GM21515 (cell line): ENCODE data around the gene ARHGAP42.
"Not testable (repeated sequence)": the region's sequence is repeated elsewhere in the genome, so short reads cannot be mapped to it uniquely, and the experiment has no call there.

Experiments
- ATAC-seq: cut with Tn5 transposase; IDR thresholded peaks from one replicate; pipeline ENCODE4 v1.9.1; 2021; ENCODE audit not compliant: unreplicated experiment

ARHGAP42 gene, protein sequence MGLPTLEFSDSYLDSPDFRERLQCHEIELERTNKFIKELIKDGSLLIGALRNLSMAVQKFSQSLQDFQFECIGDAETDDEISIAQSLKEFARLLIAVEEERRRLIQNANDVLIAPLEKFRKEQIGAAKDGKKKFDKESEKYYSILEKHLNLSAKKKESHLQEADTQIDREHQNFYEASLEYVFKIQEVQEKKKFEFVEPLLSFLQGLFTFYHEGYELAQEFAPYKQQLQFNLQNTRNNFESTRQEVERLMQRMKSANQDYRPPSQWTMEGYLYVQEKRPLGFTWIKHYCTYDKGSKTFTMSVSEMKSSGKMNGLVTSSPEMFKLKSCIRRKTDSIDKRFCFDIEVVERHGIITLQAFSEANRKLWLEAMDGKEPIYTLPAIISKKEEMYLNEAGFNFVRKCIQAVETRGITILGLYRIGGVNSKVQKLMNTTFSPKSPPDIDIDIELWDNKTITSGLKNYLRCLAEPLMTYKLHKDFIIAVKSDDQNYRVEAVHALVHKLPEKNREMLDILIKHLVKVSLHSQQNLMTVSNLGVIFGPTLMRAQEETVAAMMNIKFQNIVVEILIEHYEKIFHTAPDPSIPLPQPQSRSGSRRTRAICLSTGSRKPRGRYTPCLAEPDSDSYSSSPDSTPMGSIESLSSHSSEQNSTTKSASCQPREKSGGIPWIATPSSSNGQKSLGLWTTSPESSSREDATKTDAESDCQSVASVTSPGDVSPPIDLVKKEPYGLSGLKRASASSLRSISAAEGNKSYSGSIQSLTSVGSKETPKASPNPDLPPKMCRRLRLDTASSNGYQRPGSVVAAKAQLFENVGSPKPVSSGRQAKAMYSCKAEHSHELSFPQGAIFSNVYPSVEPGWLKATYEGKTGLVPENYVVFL

DNA sequence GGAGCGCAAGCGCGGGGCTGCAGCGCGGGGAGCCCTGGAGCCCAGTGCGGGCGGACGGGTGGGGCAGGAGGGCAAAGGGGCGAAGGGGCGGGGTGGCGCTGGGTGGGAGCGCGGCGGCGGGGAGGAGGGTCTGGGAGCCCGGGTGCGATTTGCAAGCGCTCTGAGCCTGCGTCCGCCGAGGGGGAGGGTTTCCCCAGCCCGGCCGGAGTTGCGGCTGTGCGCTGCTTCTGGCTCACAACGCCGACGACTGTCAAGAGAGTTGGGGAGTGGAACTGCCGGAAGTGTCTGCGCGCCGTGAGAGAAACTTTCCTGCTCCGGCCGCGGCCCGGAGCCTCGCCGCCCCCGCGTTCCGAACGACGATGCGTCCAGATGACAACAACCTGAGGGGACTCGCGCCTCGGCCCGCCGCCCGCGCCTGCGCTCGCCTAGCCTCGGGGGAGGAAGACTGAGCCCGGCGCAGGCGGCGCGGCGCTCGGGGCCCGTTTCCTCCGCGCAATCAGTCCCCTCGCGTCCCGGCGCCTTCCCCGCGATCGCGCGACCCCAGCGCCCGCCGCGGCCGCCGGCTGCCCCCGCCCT lies at the start of gene ARHGAP42:
Gene ARHGAP42, plus strand, starts transcription at position 235 of the 576 bp plus-strand sequence. CDS start 391 bp downstream, outside the sequence.
- peak; percentile 75 for ATAC-seq

DNA sequence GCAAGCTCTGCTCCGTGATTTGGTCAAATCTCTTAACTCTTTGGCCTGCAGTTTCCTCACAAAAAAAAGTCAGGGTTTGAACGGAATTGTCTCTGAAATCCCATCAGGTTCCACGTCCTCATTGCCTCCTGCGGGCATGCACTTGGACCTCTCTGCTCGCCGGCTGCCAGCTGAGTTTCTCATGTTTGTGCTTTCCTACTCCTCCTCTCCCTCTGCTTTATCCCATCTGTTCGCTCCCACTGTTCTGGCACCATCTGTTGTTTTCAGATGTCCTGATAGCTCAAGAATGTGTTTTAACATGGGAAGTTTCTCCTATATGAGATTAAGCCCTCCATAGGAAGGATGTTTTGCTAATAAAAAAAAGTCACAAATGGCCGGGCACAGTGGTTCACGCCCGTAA lies 49.4 kb upstream of the ARHGAP42 start:
- ATAC-seq, result no peak

DNA sequence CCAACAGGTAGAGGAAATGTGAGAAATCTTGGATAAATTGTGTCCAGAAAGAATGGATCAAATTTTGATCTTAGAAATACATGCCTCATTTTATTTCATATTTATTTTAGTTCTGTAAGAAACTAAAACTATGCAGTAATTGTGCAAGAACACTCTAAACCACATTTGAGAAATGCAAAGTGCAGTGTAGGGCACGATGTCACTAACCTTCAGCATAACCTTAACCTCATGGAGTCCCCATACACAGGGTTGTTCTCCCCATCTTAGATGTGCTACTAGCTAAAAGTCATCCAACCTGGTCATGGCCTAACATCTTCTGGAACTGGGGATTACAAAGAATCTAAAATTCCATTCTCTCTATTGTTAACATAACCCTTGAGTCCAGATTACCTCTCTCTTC lies 48.4 kb upstream of the ARHGAP42 start:
- ATAC-seq, result no peak

DNA sequence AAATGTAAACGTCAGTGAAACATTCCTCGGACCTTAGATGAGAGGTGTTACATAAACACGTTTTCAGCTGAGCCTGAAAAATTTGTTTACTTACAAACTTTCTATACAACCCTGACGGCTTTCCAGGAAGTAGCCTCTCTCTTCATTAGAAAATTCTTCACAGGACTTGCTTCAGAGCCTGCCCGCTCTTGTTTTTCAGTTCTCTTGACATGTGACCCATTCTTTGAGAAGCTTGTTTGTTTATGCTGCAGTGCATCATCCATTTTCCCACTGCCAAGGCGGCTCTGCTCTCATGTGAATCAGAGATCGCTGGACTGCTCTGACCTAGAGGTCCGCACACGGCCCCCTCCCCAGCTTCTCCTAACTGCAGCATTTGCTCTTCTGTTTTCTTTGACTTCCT lies 47.9 kb upstream of the ARHGAP42 start:
- ATAC-seq, result no peak

DNA sequence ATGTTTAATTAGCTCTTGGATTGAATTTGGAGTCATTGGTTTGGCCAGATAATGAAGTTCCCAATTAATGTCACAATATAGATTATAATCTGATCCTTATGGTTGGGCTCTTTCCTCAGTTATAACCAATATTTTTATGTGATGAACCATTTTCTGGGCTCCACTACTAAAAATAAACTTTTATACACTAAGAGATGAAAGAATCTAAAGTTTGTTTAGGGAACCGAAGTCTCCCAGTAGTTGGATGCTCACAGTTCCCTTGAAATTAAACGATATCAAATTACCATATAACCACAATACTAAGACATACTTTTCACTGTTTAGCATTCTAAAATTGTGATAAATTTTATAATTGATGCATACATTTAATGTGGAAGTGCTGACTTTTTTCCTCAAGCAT lies 47.0 kb upstream of the ARHGAP42 start:
- no peak for ATAC-seq

DNA sequence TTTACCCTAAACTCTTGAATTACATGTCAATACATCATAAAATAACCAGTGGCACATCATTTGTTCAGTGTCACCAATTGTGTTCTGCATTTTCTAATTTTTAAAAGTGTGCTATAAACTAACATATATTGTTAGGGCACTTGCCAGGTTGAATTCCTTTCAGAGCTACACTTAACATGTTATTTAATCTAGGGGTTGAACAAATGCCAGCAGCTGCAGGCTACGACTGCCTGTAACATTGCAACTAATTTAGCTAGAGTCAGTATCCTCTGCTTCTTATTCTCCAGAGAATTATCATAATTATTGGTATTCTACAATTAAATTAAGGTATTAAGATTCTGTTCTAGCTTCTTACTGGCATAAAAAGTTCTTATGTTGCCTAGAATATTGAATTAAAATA lies 46.4 kb upstream of the ARHGAP42 start:
- no peak for ATAC-seq

DNA sequence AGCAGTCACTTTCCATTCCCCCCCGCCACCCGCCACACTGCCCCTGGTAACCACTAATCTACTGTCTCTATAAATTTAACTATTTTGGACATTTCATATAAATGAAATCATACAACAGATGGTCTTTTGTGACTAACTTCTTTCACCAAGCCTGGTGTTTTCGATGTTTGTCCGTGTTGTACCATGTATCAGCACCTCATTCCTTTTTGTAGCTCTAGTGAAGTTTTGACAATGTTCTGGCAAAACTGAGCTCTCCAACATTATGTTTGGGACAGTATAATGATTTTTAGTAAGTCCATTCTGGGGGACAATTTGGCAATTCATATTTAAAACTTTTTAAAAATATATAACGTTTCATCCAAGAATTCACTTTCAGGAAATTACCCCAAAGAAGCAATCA lies 45.6 kb upstream of the ARHGAP42 start:
- ATAC-seq, result no peak

DNA sequence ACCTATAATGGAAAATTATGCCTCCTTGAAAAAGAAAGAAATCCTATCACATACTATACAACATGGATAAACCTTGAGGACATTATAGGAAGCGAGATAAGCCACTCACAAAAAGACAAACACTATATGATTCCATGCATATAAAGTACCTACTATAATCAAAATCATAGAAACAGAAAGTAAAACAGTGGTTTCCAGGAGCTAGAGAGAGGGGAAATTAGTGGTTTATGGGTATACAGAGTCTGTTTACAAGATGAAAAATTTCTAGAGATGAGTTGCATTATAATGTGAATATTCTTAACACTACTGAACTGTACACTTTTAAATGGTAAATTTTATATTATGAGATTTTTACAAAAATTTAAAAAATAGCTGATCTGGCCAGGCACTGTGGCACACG lies 40.5 kb upstream of the ARHGAP42 start:
- no peak for ATAC-seq

DNA sequence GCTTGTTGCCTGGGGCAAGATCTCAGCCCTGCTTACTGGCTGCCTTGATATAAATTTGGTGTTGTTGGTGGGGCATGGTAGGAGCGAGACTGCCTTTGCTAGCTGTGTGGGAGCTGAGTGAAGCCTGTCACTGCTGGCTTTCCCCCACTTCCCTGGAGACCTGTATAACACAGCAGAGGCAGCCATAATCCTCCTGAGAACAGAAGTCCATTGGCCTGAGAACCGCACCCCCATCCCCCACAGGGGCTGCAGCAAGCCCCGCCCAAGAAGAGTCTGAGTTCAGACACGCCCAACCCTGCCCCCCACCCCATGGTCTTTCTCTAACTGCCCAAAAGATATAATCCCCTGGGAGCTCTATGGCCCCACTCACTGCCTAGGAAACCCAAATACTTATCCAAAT lies 39.2 kb upstream of the ARHGAP42 start:
- no peak for ATAC-seq

DNA sequence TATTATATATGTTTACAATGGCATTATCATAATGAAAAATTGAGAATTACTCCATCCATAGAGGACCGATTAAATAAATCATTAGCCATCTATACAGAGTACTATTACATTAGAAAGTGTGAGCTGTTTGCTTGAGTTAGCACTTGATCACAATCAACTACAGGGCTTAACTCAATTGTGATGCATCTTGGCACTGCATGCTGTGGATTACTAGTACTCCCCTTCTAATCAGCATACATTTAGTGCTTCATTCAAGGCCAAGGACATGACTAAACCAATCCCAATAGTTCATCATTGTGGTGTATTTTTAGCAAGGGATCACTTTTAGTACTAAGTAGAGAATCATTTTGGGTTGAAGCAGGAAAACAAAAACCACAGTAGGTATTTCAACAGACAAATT lies 23.5 kb upstream of the ARHGAP42 start:
- no peak for ATAC-seq

DNA sequence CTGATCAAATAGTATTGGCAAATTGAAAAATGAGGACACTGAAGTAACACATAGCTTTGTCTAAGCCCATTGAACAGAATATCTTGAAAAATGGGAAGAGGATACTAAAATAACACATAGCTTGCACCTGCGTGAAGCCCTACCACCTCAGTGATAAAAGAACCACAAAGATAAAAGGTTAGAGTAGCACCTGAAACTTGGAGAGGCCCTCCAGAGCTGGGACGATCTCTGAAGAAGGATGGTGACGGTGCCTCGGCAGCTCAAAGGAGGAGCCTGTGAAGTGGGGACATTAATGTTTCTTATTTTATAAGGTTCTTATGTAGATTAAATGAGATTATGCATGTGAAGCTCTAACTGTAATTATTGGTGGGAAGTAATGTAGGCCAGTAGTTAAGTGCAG lies 23.1 kb upstream of the ARHGAP42 start:
- ATAC-seq, result no peak

DNA sequence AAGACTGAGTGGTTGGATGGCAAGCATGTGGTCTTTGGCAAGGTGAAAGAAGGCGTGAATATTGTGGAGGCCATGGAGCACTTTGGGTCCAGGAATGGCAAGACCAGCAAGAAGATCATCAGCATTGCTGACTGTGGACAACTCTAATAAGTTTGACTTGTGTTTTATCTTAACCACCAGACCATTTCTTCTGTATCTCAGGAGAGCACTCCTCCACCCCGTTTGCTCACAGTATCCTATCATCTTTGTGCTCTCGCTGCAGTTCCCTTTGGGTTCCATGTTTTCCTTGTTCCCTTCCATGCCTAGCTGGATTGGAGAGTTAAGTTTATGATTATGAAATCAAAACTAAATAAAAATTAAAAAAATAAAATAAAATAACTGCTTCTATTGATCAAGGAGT lies 20.3 kb upstream of the ARHGAP42 start:
- not testable (repeated sequence) for ATAC-seq

DNA sequence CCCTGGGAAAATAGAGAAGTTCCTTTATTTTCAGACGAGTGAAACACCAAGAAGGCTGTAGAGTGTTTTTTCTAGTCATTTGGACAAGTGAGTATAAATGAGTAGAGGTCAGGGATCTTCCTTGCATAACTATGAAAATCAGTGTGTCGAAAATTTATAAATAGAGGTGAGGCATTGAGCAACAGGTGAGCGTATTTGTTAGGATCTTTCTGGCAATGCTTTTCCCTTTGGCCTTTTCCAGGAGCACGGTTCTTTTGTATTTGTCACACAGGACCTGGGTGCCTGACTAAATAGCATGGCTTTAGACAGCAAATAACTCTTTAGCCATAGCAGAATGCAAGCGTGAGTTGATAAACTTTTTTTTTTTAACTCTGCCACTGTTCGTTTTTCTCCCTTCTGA lies 19.6 kb upstream of the ARHGAP42 start:
- ATAC-seq, result no peak

DNA sequence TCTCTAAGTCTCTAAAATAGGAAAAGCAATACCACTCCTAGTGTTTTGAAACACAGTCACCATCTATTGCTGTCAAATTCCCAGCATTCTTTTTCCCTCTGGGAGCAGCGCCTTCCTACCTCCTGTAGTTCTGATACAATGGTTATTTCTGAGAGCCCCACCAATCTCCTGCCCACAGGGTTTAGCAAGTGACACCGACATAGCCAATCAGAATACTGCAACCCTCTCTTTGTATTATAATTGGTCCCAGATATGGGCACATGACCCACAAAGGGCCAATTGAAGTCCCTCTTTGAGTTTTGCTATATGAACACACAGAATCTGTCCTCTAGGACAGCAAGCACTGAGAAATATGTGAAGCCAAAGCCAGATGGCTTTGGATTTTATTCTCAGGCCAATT lies 16.9 kb upstream of the ARHGAP42 start:
- ATAC-seq, result no peak

DNA sequence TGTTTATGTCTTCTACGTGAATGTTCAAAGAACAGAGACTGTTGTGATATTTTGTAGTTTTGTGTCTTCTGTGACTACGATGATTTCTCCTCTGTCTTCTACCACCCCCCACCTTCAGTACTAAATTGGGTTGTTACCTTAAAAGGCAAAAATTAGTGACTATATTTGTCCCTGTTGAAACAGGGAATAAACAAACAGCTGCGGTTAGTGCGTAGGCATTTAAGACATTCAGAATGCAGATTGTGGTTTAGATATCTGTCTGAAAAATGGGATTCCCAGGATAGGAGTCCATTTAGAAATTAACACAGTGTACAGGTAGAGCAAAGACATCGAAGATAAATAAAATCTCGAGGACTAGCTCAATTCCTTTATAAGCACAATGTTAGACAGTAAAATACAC lies 15.6 kb upstream of the ARHGAP42 start:
- ATAC-seq, result no peak

DNA sequence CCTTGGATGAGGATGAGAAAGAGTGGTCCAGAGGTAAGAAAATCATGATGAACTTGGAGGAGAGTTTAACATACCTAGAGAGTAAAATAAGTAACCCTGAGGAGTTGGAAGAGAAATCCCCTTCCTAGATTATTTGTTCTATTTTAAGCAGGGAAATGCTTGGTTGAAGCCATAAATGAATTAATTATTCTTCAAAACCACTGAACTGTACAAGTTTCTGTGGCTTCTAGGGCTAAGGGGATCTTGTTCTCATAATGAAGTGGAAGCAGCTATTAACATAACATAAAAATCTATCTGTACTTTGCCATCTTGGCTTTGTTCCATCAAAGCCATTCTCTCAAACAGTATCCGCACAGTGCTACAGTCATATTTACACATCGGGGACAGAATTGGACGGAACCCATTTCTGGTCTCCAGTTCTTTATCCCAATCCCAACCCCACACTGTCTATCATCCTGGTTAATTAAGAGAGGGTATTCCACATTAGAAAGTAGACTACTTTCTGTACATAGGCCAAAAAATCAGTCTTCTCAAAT lies 14.5 kb upstream of the ARHGAP42 start:
- no peak for ATAC-seq

DNA sequence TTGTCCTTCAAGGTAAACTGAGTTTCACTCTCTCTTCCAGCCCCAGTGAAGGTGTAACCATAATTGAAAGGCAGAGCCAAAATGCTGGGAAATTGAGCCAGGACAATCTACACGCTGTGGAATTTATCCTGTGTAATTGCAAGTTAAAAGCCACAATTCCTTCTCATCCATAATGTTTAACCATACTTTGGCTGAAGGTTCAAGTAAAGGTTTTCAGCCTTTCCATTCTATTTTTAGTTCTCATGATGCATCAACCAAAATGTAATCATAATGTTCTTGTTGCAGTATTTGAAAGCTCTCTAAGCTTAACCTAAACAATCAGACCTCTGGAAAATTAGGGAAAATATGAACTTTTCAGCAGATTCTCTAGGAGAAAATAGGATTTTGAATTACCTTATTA lies 14.0 kb upstream of the ARHGAP42 start:
- ATAC-seq, result no peak

DNA sequence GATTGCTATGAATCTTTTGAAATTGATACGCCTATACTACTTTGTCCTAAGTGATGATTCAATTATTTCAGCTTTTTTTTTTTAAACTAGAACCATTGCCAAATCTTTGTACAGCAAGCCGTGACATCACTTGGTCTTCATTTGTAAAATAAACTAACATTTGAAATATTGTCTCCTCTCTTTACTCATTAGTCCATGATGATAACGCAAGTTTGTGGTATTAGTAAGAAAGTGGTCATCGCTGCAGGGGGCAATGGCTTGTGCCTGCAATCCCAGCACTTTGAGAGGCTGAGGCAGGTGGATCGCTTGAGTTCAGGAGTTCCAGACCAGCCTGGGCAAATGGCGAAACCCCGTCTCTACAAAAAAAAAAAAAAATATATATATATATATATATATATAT lies 12.9 kb upstream of the ARHGAP42 start:
- ATAC-seq, result no peak

DNA sequence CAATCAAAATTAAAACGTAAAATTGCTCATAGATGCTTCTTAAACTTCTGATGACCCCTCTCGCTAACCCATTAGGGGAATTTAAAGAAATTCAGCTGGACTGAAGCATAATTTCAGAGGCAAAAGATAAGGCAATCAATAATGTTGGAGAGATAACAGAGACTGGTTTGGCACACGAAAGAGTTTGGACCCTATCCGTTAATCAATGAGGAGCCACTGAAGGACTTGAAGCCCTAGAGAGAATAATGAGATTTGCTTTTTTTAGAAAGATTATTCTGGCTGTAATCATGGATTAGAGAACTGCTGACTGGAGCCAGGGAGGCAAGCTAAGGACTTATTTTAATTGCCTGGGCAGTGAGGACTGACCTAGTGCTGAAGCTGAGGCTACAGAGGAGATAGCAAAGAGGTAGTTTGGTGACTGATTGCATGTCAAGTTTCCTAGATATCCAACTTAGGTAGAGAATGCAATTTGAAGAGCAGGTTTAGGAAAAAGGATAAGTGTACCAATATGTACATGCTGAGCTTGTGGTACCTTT lies 11.9 kb upstream of the ARHGAP42 start:
- no peak for ATAC-seq

DNA sequence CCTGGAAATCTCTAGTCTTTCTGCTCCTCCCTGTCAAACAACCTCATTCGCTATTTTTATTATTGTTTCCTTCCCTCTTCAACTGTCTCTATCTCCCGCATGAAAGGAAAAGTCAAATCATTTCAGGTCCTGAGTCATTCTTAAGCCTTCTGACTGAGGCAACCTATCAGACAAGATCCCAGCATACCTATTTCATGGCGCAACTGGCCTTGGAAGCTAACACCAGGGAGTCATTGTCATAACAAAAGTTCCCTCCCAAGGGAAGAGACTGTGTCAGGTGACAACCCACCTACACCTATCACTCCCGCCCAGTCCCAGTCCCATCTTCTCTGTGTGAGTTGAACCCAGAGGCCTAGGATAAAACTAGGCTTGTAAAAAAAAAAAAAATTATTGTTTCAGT lies 10.2 kb upstream of the ARHGAP42 start:
- ATAC-seq, result no peak

DNA sequence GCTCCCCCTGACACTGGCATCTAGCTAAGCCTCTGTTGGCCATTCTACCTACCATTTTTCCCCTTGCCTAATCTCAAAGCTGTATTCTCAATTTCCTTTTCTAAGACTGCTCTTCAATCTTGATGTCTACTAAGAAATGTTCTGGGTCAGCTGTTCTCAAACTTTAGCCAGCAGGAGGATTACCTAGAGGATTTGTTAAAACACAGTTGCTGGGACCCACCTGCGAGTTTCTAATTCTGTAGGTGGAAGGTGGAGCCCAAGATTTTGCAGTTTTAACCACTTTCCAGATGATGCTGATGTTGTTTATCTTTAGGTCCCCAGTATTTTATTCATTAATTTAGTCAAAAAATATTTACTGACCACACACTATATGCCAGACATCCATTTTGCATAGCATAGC lies 9.3 kb upstream of the ARHGAP42 start:
- no peak for ATAC-seq
